Measurements from ENCODE around the gene FRMD1. TPM values are rescaled to one million over a fixed set of nuclear protein-coding genes. Genes with fewer than 3 reads are reported as not detected.

The FRMD1 gene
- polyA plus RNA-seq, 1 experiment: not detected

GRCh38 chr6:168061269-168062210 lies 17.5 kb downstream of the FRMD1 start:
- ChIA-PET CTCF (interaction anchor here (1.6 kb wide), 1 partner anchor 57 kb away, joined by 5 read pairs; no protein-coding TSS in a partner anchor), POLR2A (no interaction called here)
- no peaks in the 10 kb centered on the region for H3K27me3 ChIP-seq (ENCODE audit: control insufficient read depth, insufficient read depth, low read length)
- DNase-seq (ENCODE audit: low read depth, low spot score): no peak
- peaks cover 56% of the 10 kb centered on the region; the same call in 1 of the 2 replicates for H3K9me3 ChIP-seq (ENCODE audit: control insufficient read depth, insufficient read depth, low read length)
- no peak for TF ChIP-seq CTCF (IDR thresholded peaks at IDR 0.05; ENCODE audit: low read depth, low read length)
- no peak overlapping the region for H3K4me3 ChIP-seq (ENCODE audit: low read depth, low read length)
- no peak overlapping the region for H3K27ac ChIP-seq (ENCODE audit: low read depth, low read length)

GRCh38 chr6:168060521-168060931 lies 18.5 kb downstream of the FRMD1 start:
- H3K27me3 ChIP-seq (ENCODE audit: control insufficient read depth, insufficient read depth, low read length): no peaks in the 10 kb centered on the region
- no peak overlapping the region for H3K27ac ChIP-seq (ENCODE audit: low read depth, low read length)
- ChIA-PET POLR2A (no interaction called here), CTCF (interaction anchor here (0.6 to 1.6 kb wide), 8 partner anchors 9 to 149 kb away, joined by 3 to 10 read pairs (median 3); no protein-coding TSS in a partner anchor)
- TF ChIP-seq CTCF (IDR thresholded peaks at IDR 0.05; ENCODE audit: low read depth, low read length): peak; percentile 57
- H3K4me3 ChIP-seq (ENCODE audit: low read depth, low read length): no peak overlapping the region
- H3K9me3 ChIP-seq (ENCODE audit: control insufficient read depth, insufficient read depth, low read length): peaks cover 59% of the 10 kb centered on the region; the same call in 1 of the 2 replicates
- peak; percentile 16 for DNase-seq (ENCODE audit: low read depth, low spot score)

GRCh38 chr6:168058691-168059551 lies 20.1 kb downstream of the FRMD1 start:
- POLR2A ChIA-PET: no interaction called here

GRCh38 chr6:168057836-168058235 lies 21.2 kb downstream of the FRMD1 start:
- Histone ChIP-seq H3K4me3 (ENCODE audit: low read depth, low read length) (no peak overlapping the region), H3K9me3 (ENCODE audit: control insufficient read depth, insufficient read depth, low read length) (peaks cover 36% of the 10 kb centered on the region; the same call in 1 of the 2 replicates), H3K27ac (ENCODE audit: low read depth, low read length) (no peak overlapping the region), H3K27me3 (ENCODE audit: control insufficient read depth, insufficient read depth, low read length) (no peaks in the 10 kb centered on the region)
- DNase-seq (ENCODE audit: low read depth, low spot score): no peak
- POLR2A ChIA-PET: no interaction called here
- no peak for TF ChIP-seq CTCF (IDR thresholded peaks at IDR 0.05; ENCODE audit: low read depth, low read length)
- CTCF ChIA-PET: no interaction called here

More at GRCh38 chr6:168058691-168059551, 20.1 kb downstream of the FRMD1 start:
- no peak overlapping the region for H3K27ac ChIP-seq (ENCODE audit: low read depth, low read length)
- H3K9me3 ChIP-seq (ENCODE audit: control insufficient read depth, insufficient read depth, low read length): peaks cover 47% of the 10 kb centered on the region; the same call in 1 of the 2 replicates
- no peak for DNase-seq (ENCODE audit: low read depth, low spot score)
- H3K4me3 ChIP-seq (ENCODE audit: low read depth, low read length): no peak overlapping the region
- CTCF ChIA-PET: no interaction called here
- no peaks in the 10 kb centered on the region for H3K27me3 ChIP-seq (ENCODE audit: control insufficient read depth, insufficient read depth, low read length)
- no peak for TF ChIP-seq CTCF (IDR thresholded peaks at IDR 0.05; ENCODE audit: low read depth, low read length)

All from AG04450 (cell line).